NK-92 treated with Interleukin-12 subunit alpha and Interleukin-12 subunit beta, amount 100 ng/mL, for 24 hours (cell line): Measurements from ENCODE around the gene ANKS4B.
"Not testable (repeated sequence)": the region's sequence is repeated elsewhere in the genome, so short reads cannot be mapped to it uniquely, and the experiment has no call there.

Experiments
- DNase-seq: peaks from one replicate; lab custom pipeline; 2025; lab: John Stamatoyannopoulos, UW

The ANKS4B gene

GRCh38 chr16:21262779-21263639, 29.5 kb downstream of the ANKS4B start:
- no peak for DNase-seq

- no peak for DNase-seq
These were observed 30.4 kb downstream of the ANKS4B start for GRCh38 chr16:21263640-21264570.

DNA sequence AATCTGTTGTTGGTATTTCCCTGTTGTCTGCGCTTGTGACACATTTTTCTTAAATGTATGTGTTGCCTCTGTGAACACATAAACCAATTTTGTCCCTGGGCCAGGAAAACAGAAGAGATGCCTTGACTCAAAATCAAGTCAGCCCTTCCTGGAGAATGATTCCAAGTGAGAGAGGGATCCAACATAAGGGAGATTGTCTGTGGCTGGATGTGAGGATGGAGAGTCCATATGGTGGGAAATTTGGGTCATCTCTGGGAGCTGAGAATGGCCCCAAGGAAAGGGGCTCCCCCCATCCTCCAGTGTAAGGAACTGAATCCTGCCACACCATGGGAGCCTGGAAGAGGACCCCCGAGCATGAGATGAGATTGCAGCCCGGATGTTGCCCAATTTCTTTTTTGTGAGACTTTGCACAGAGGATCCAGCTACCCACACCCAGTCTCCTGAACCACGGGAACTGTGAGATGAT, 31.1 kb downstream of the ANKS4B start:
- no peak for DNase-seq

GRCh38 chr16:21265104-21265837, 31.8 kb downstream of the ANKS4B start:
- DNase-seq: no peak

GRCh38 chr16:21267298-21267697, 33.8 kb downstream of the ANKS4B start:
- no peak for DNase-seq

GRCh38 chr16:21268236-21268635, 34.7 kb downstream of the ANKS4B start:
- DNase-seq: no peak

DNA sequence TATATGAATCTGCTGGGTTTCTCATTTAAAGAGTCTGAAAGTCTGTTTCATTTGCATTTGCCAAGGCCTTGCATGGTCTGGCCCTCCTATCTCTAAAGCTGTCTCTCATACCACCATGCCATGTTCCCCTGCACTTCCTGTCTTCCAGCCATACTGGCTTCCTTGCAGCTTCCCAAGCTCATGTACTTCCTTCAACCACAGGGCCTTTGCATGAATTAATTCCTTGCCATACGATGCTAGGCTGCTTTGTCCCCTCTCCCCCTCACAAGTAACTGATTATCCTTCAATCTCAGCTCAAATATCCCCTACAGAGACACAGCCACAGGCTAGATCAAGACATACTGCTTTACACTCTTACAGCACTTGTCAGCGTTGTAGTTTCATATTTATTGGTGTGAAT, 38.8 kb downstream of the ANKS4B start:
- DNase-seq: no peak

GRCh38 chr16:21272763-21273162, 39.3 kb downstream of the ANKS4B start:
- DNase-seq: not testable (repeated sequence)

- DNase-seq: no peak
These were observed 40.8 kb downstream of the ANKS4B start for GRCh38 chr16:21274172-21274726.

DNA sequence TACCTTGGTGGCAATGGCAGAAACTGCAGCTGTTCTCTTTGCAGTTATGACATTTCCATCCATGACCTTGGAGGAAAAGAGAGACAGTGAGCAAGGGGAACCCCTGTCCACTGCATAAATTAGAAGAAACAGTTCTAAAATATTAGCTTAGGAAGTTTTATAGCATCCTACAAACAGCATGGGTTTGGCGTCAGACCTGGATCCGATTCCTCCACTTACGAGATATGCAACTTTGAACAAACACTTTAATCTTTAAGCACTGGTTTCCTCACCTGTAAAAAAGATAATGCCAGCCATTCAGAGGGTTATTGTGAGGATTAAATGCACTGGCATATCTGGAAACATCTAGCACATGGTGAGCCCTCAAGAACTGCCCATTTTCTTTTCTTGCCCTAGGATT, 42.0 kb downstream of the ANKS4B start:
- DNase-seq: no peak

GRCh38 chr16:21276090-21276489, 42.6 kb downstream of the ANKS4B start:
- DNase-seq: no peak

GRCh38 chr16:21277045-21277926, 43.8 kb downstream of the ANKS4B start:
- DNase-seq: no peak

GRCh38 chr16:21277927-21278706, 44.6 kb downstream of the ANKS4B start, which contains the start of gene CRYM:
TSS of gene CRYM (minus strand) at chr16:21278290. CDS start at chr16:21278251, 39 bp downstream.
- DNase-seq: no peak

DNA sequence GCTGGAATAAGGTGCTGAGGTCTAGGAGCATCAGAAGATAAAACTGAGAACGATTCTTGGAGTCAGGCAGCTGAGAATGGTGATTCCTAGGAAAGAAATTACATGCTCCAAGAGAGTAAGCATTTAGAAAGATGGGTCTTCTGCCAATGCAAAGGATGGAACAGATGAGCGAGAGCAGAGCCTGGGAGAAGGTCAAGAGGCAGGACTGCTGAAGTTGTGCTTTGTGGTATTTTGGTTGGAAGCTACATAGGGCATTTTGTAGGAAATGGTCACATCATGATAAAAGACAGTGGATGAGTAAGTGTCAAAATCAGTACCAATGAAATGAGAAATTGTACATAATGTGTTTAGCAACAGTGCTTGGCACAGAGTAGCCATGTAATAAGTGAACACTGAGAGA, 46.0 kb downstream of the ANKS4B start:
- DNase-seq: no peak

GRCh38 chr16:21281698-21282389, 48.3 kb downstream of the ANKS4B start:
- no peak for DNase-seq

- no peak for DNase-seq
These were observed 50.2 kb downstream of the ANKS4B start for GRCh38 chr16:21283521-21284289.

- DNase-seq: no peak
These were observed 50.9 kb downstream of the ANKS4B start for GRCh38 chr16:21284414-21284813.

DNA sequence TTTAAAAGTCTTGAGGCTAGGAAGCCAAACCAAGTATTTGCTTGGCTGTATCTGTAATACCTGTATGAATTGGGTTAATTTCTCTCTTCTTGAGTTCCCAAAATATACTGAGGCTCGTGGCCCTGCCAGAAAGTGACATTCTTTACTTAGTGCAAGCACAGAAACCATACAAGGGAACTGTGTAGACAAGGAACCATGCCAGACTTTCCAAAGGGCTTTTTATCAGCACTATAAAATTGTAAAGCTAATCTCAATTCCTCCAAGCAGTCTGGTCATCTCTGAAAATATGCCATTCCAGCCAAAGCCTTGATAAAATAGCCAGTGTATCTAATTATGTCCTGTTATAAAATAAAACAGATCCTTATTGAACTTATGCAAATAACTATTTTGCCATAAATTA, 51.8 kb downstream of the ANKS4B start:
- DNase-seq: no peak
